Occipital lobe (tissue), 2 donors: ENCODE results near the gene VPS13D. TPM values are rescaled to one million over a fixed set of nuclear protein-coding genes. Genes with fewer than 3 reads are reported as not detected.
"Not testable (repeated sequence)": the region's sequence is repeated elsewhere in the genome, so short reads cannot be mapped to it uniquely, and the experiment has no call there.

Experiments
- DNase-seq: peaks from one replicate; lab custom pipeline; 2025; lab: John Stamatoyannopoulos, UW
- total RNA-seq: library from RNA; depleted of rRNA; stranded (reverse); fragments of >200 nt; gene quantifications from one replicate; pipeline ENCODE4 v1.2.3, GENCODE V29; 2014

VPS13D gene
- total RNA-seq, 1 donor from 2014 or later = 42.0 TPM

- DNase-seq = no peak
These were observed 234.2 kb downstream of the VPS13D start for GRCh38 chr1:12464045-12464461.

GRCh38 chr1:12464598-12465056 is 234.8 kb downstream of the VPS13D start:
- DNase-seq = no peak

- DNase-seq = no peak
These were observed 235.3 kb downstream of the VPS13D start for GRCh38 chr1:12465126-12465525.

- no peak for DNase-seq
These were observed 237.0 kb downstream of the VPS13D start for GRCh38 chr1:12466816-12467215.

- no peak for DNase-seq
These were observed 237.9 kb downstream of the VPS13D start for GRCh38 chr1:12467570-12468286.

- no peak for DNase-seq
These were observed 238.5 kb downstream of the VPS13D start for GRCh38 chr1:12468323-12468722.

GRCh38 chr1:12469493-12469892 is 239.7 kb downstream of the VPS13D start:
- no peak for DNase-seq

GRCh38 chr1:12469990-12470389 is 240.2 kb downstream of the VPS13D start:
- DNase-seq = no peak

- DNase-seq = not testable (repeated sequence)
These were observed 241.1 kb downstream of the VPS13D start for GRCh38 chr1:12470916-12471315.

- DNase-seq = no peak
These were observed 242.4 kb downstream of the VPS13D start for GRCh38 chr1:12472156-12472797.

GRCh38 chr1:12472798-12473551 is 243.1 kb downstream of the VPS13D start:
- no peak for DNase-seq

GRCh38 chr1:12473596-12474362 is 243.9 kb downstream of the VPS13D start:
- no peak for DNase-seq

GRCh38 chr1:12475101-12475500 is 245.3 kb downstream of the VPS13D start:
- no peak for DNase-seq

- no peak for DNase-seq
These were observed 245.7 kb downstream of the VPS13D start for GRCh38 chr1:12475530-12475934.

GRCh38 chr1:12475947-12476346 is 246.1 kb downstream of the VPS13D start:
- DNase-seq = no peak

GRCh38 chr1:12477314-12477713 is 247.5 kb downstream of the VPS13D start:
- DNase-seq = no peak

GRCh38 chr1:12477936-12478611 is 248.2 kb downstream of the VPS13D start:
- no peak for DNase-seq

GRCh38 chr1:12478612-12478985 is 248.8 kb downstream of the VPS13D start:
- no peak for DNase-seq

GRCh38 chr1:12479311-12479710 is 249.5 kb downstream of the VPS13D start:
- DNase-seq = no peak

GRCh38 chr1:12480041-12480440 is 250.2 kb downstream of the VPS13D start:
- DNase-seq = no peak

GRCh38 chr1:12480748-12481362 is 251.0 kb downstream of the VPS13D start:
- DNase-seq = no peak
